ENCODE measurements around the gene GAS2.

GAS2 gene

GRCh38 chr11:22674470-22675439 is 8.3 kb downstream of the GAS2 start:
- Histone ChIP-seq H3K4me3 (ENCODE audit: low read length) (no peak overlapping the region), H3K36me3 (ENCODE audit: insufficient read depth, low read length) (no peaks in the 10 kb centered on the region), H3K27ac (ENCODE audit: low read depth, low read length) (no peak overlapping the region), H3K9me3 (ENCODE audit: insufficient read depth, low read depth, low read length) (no peaks in the 10 kb centered on the region), H3K4me1 (ENCODE audit: insufficient read depth, low read length) (no peaks in the 10 kb centered on the region), H3K9ac (ENCODE audit: low read depth, low read length) (no peak overlapping the region), H3K27me3 (ENCODE audit: insufficient read depth, low read length) (no peaks in the 10 kb centered on the region)
- WGBS = 95% methylated on average over 4 of the region's 4 CpGs

GRCh38 chr11:22677153-22677903 is 10.9 kb downstream of the GAS2 start:
- no peaks in the 10 kb centered on the region for H3K4me1 ChIP-seq (ENCODE audit: insufficient read depth, low read length)
- no peak overlapping the region for H3K27ac ChIP-seq (ENCODE audit: low read depth, low read length)
- WGBS = 92% methylated on average over 4 of the region's 4 CpGs
- no peak overlapping the region for H3K9ac ChIP-seq (ENCODE audit: low read depth, low read length)
- H3K4me3 ChIP-seq (ENCODE audit: low read length) = no peak overlapping the region
- no peaks in the 10 kb centered on the region for H3K27me3 ChIP-seq (ENCODE audit: insufficient read depth, low read length)
- no peaks in the 10 kb centered on the region for H3K36me3 ChIP-seq (ENCODE audit: insufficient read depth, low read length)
- H3K9me3 ChIP-seq (ENCODE audit: insufficient read depth, low read depth, low read length) = no peaks in the 10 kb centered on the region

DNA sequence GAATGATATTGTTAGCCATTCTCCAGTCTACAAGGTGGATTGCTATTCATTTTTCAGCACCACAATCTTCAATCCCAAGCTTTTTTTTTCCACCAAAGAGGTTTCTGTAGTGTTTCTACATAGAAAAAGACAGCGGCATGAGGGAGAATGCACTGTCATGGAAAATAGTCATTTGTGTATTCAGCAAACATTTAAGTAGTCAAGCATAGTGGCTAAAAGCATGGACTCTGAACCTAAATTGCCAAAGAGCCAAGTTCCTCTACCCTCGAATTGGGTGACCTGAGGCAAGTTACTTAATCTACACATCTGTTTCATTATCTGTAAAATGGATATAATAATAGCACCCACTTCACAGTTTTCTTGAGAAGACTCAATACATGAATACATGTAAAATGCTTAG is 14.2 kb downstream of the GAS2 start:
- Histone ChIP-seq H3K9ac (ENCODE audit: low read depth, low read length) (no peak overlapping the region), H3K36me3 (ENCODE audit: insufficient read depth, low read length) (no peaks in the 10 kb centered on the region), H3K4me3 (ENCODE audit: low read length) (no peak overlapping the region), H3K4me1 (ENCODE audit: insufficient read depth, low read length) (no peaks in the 10 kb centered on the region), H3K9me3 (ENCODE audit: insufficient read depth, low read depth, low read length) (no peaks in the 10 kb centered on the region), H3K27me3 (ENCODE audit: insufficient read depth, low read length) (no peaks in the 10 kb centered on the region), H3K27ac (ENCODE audit: low read depth, low read length) (no peak overlapping the region)
- WGBS = 69% methylated on average over 2 of the region's 2 CpGs

- H3K9ac ChIP-seq (ENCODE audit: low read depth, low read length) = no peak overlapping the region
- H3K4me1 ChIP-seq (ENCODE audit: insufficient read depth, low read length) = no peaks in the 10 kb centered on the region
- no peaks in the 10 kb centered on the region for H3K9me3 ChIP-seq (ENCODE audit: insufficient read depth, low read depth, low read length)
- H3K36me3 ChIP-seq (ENCODE audit: insufficient read depth, low read length) = no peaks in the 10 kb centered on the region
- 100% methylated on average over 2 of the region's 4 CpGs for WGBS
- no peaks in the 10 kb centered on the region for H3K27me3 ChIP-seq (ENCODE audit: insufficient read depth, low read length)
- no peak overlapping the region for H3K27ac ChIP-seq (ENCODE audit: low read depth, low read length)
- no peak overlapping the region for H3K4me3 ChIP-seq (ENCODE audit: low read length)
Measured at GRCh38 chr11:22681281-22681812, 14.9 kb downstream of the GAS2 start.

DNA sequence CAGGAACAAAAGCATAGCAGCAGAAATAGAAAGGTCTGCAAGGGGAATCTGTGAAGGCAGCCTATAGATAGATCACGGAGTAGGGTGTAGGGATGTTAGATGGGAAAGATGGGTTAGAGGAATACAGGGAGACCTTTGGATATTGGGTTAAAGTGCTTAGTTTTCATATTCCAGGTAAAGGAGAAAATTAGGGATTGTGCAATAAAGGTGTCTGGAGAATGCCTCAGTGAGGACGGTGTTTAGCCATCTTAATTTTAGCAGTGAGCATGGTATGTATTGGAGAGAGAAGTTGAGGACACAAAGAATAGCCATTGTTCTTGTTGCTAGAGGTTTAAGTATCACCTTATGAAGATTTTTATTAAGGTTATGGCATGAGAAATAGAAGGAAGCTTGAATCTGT is 17.7 kb downstream of the GAS2 start:
- Histone ChIP-seq H3K9ac (ENCODE audit: low read depth, low read length) (no peak overlapping the region), H3K27ac (ENCODE audit: low read depth, low read length) (no peak overlapping the region), H3K4me3 (ENCODE audit: low read length) (no peak overlapping the region), H3K4me1 (ENCODE audit: insufficient read depth, low read length) (no peaks in the 10 kb centered on the region), H3K36me3 (ENCODE audit: insufficient read depth, low read length) (no peaks in the 10 kb centered on the region), H3K27me3 (ENCODE audit: insufficient read depth, low read length) (no peaks in the 10 kb centered on the region), H3K9me3 (ENCODE audit: insufficient read depth, low read depth, low read length) (no peaks in the 10 kb centered on the region)
- 93% methylated on average over 2 of the region's 2 CpGs for WGBS

DNA sequence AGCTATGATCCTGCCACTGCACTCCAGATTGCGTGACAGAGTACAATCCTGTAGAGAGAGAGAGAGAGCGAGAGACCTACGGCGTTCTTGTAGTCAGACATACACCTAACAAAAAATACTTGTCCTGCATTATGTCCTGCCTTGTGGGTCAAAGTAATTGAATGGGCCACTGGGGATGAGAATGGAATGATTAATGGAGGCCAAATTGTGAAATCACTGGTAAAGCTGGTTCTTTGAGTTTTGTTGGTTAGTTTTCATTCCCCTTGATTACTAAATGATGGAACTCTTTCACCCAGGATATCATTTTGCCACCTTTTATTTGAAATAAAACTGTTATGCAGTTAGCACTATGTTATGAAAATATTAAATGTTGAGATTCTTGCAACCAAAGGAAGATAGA is 18.7 kb downstream of the GAS2 start:
- H3K27me3 ChIP-seq (ENCODE audit: insufficient read depth, low read length) = no peaks in the 10 kb centered on the region
- no peak overlapping the region for H3K4me3 ChIP-seq (ENCODE audit: low read length)
- H3K9me3 ChIP-seq (ENCODE audit: insufficient read depth, low read depth, low read length) = no peaks in the 10 kb centered on the region
- WGBS = 98% methylated on average over 2 of the region's 4 CpGs
- H3K27ac ChIP-seq (ENCODE audit: low read depth, low read length) = no peak overlapping the region
- H3K9ac ChIP-seq (ENCODE audit: low read depth, low read length) = no peak overlapping the region
- H3K4me1 ChIP-seq (ENCODE audit: insufficient read depth, low read length) = no peaks in the 10 kb centered on the region
- no peaks in the 10 kb centered on the region for H3K36me3 ChIP-seq (ENCODE audit: insufficient read depth, low read length)

- Histone ChIP-seq H3K9me3 (ENCODE audit: insufficient read depth, low read depth, low read length) (no peaks in the 10 kb centered on the region), H3K27me3 (ENCODE audit: insufficient read depth, low read length) (no peaks in the 10 kb centered on the region), H3K4me1 (ENCODE audit: insufficient read depth, low read length) (peaks cover 8% of the 10 kb centered on the region), H3K4me3 (ENCODE audit: low read length) (no peak overlapping the region), H3K36me3 (ENCODE audit: insufficient read depth, low read length) (no peaks in the 10 kb centered on the region), H3K27ac (ENCODE audit: low read depth, low read length) (no peak overlapping the region), H3K9ac (ENCODE audit: low read depth, low read length) (no peak overlapping the region)
- WGBS = 92% methylated on average over 3 of the region's 3 CpGs
Measured at GRCh38 chr11:22688914-22689313, 22.5 kb downstream of the GAS2 start.

- H3K4me1 ChIP-seq (ENCODE audit: insufficient read depth, low read length) = peaks cover 8% of the 10 kb centered on the region
- no peak overlapping the region for H3K4me3 ChIP-seq (ENCODE audit: low read length)
- H3K36me3 ChIP-seq (ENCODE audit: insufficient read depth, low read length) = no peaks in the 10 kb centered on the region
- H3K27me3 ChIP-seq (ENCODE audit: insufficient read depth, low read length) = no peaks in the 10 kb centered on the region
- no peak overlapping the region for H3K27ac ChIP-seq (ENCODE audit: low read depth, low read length)
- H3K9ac ChIP-seq (ENCODE audit: low read depth, low read length) = no peak overlapping the region
- H3K9me3 ChIP-seq (ENCODE audit: insufficient read depth, low read depth, low read length) = no peaks in the 10 kb centered on the region
- WGBS = 87% methylated on average over 1 of the region's 1 CpG
Measured at GRCh38 chr11:22690257-22690656, 23.8 kb downstream of the GAS2 start.

- Histone ChIP-seq H3K27me3 (ENCODE audit: insufficient read depth, low read length) (no peaks in the 10 kb centered on the region), H3K36me3 (ENCODE audit: insufficient read depth, low read length) (no peaks in the 10 kb centered on the region), H3K9ac (ENCODE audit: low read depth, low read length) (no peak overlapping the region), H3K4me3 (ENCODE audit: low read length) (no peak overlapping the region), H3K27ac (ENCODE audit: low read depth, low read length) (no peak overlapping the region), H3K9me3 (ENCODE audit: insufficient read depth, low read depth, low read length) (no peaks in the 10 kb centered on the region), H3K4me1 (ENCODE audit: insufficient read depth, low read length) (peaks cover 8% of the 10 kb centered on the region)
- WGBS = 84% methylated on average over 4 of the region's 4 CpGs
Measured at GRCh38 chr11:22690871-22691270, 24.5 kb downstream of the GAS2 start.

GRCh38 chr11:22699388-22699787 is 33.0 kb downstream of the GAS2 start:
- no peaks in the 10 kb centered on the region for H3K9me3 ChIP-seq (ENCODE audit: insufficient read depth, low read depth, low read length)
- no peak overlapping the region for H3K4me3 ChIP-seq (ENCODE audit: low read length)
- no peaks in the 10 kb centered on the region for H3K36me3 ChIP-seq (ENCODE audit: insufficient read depth, low read length)
- no peak overlapping the region for H3K27ac ChIP-seq (ENCODE audit: low read depth, low read length)
- no peak overlapping the region for H3K9ac ChIP-seq (ENCODE audit: low read depth, low read length)
- H3K4me1 ChIP-seq (ENCODE audit: insufficient read depth, low read length) = peaks cover 15% of the 10 kb centered on the region
- WGBS = 100% methylated on average over 1 of the region's 1 CpG
- H3K27me3 ChIP-seq (ENCODE audit: insufficient read depth, low read length) = no peaks in the 10 kb centered on the region

- Histone ChIP-seq H3K9me3 (ENCODE audit: insufficient read depth, low read depth, low read length) (no peaks in the 10 kb centered on the region), H3K27me3 (ENCODE audit: insufficient read depth, low read length) (no peaks in the 10 kb centered on the region), H3K27ac (ENCODE audit: low read depth, low read length) (no peak overlapping the region), H3K36me3 (ENCODE audit: insufficient read depth, low read length) (no peaks in the 10 kb centered on the region), H3K9ac (ENCODE audit: low read depth, low read length) (no peak overlapping the region), H3K4me1 (ENCODE audit: insufficient read depth, low read length) (peaks cover 15% of the 10 kb centered on the region), H3K4me3 (ENCODE audit: low read length) (no peak overlapping the region)
Measured at GRCh38 chr11:22702031-22702430, 35.6 kb downstream of the GAS2 start.

All from HUES64 (cell line).